Right lobe of liver (tissue), 4 donors: ENCODE measurements around the gene DSCAM.

Experiments used
- CTCF ChIP-seq, 4 donors: fragments of 200-600 bp in 3 of 4; fragments of 450-650 bp in 1 of 4; IDR thresholded peaks; one replicate each; pipeline versions ENCODE4 v1.5.1 to v1.8.0; 2016 to 2022; ENCODE audit warnings: antibody characterized with exemption in 4 of 4, mild to moderate bottlenecking in 2 of 4
- POLR2A ChIP-seq: fragments of 450-650 bp; IDR thresholded peaks from one replicate; pipeline ENCODE4 v1.6.1; 2017; ENCODE audit warnings: antibody characterized with exemption, mild to moderate bottlenecking
- donor health status: DM: no; HTN: no; CAD: no.
- donor health status: DM: no; HTN: no; CAD: no.
- donor health status: DM: no; HTN: yes; CAD: no.

DNA sequence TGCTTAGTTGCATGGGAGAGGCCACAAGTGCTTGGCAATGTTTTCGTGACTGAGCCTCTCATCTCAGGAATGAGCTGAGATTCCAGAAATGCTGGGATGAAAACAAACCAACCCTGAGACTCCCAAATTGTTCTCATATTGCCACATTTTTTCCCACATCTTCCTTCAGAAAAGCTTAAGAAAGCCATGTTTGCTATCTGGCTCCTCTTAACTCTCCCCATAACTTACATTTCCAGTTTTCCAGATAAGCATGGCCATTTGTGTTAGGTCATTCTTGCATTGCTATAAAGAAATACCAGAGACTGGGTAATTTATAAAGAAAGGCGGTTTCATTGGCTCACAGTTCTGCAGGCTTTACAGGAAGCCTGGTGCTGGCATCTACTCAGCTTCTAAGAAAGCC lies 17.2 kb downstream of the DSCAM start:
- no peak for TF ChIP-seq CTCF (IDR thresholded peaks at IDR 0.05)
- no peak for TF ChIP-seq POLR2A
